Camera-type eye (tissue), 1 donor: ENCODE measurements around the gene SERPINB8. TPM values are rescaled to one million over a fixed set of nuclear protein-coding genes. Genes with fewer than 3 reads are reported as not detected.

ENCODE experiments used
- total RNA-seq: library from RNA; depleted of rRNA; stranded (reverse); fragments of >200 nt; gene quantifications from one replicate; pipeline ENCODE4 v1.2.3, GENCODE V29; 2014

The SERPINB8 gene
- total RNA-seq = 3.8 TPM

GRCh38 chr18:63969942-63970808 is at the start of gene SERPINB8:
TSS of gene SERPINB8 (plus strand) at chr18:63970081. CDS start at chr18:63978309, 8,228 bp downstream.

GRCh38 chr18:63949068-63949737 is 20.7 kb upstream of the SERPINB8 start, which contains the start of gene HMSD:
TSS of gene HMSD (plus strand) at chr18:63949301. CDS start at chr18:63953456, 4,155 bp downstream.

Other genes with a start within 250 kb of the SERPINB8 start
- gene SERPINB7, start 194.7 kb upstream of the SERPINB8 start, total RNA-seq = not detected
- gene SERPINB2, start 82.4 kb upstream of the SERPINB8 start, total RNA-seq = 2.0 TPM
- 1.3 TPM for gene SERPINB10, start 62.1 kb upstream of the SERPINB8 start, total RNA-seq
- 2.8 TPM for gene HMSD, start 20.8 kb upstream of the SERPINB8 start, total RNA-seq
- gene LINC00305, start 179.0 kb downstream of the SERPINB8 start, total RNA-seq = not detected